Naive thymus-derived CD4-positive, alpha-beta T cell (primary cell): ENCODE results near the gene FSHB. TPM values are rescaled to one million over a fixed set of nuclear protein-coding genes. Genes with fewer than 3 reads are reported as not detected.

Experiments
- ATAC-seq: fragments of 150-1000 bp; cut with Tn5 transposase; 2 replicates; pipeline ENCODE4 v1.10.0; 2021; ENCODE audit warnings: mild to moderate bottlenecking, moderate library complexity
- CTCF ChIA-PET: fragments of 350-600 bp; sonication (Branson Sonifier 250); formaldehyde crosslinking; loops from one replicate; lab custom pipeline; 2021; ENCODE audit warnings: antibody characterized with exemption; lab: Charles Lee
- POLR2A ChIA-PET: fragments of 350-600 bp; sonication (Branson Sonifier 250); formaldehyde crosslinking; loops from one replicate; lab custom pipeline; 2021; ENCODE audit warnings: antibody characterized with exemption, inconsistent platforms; lab: Charles Lee
- DNase-seq, 9 donors: peaks; one replicate each; pipeline versions ENCODE4 v3.0.0 to v3.0.0-alpha.2; 2020 to 2022; ENCODE audit warnings: mixed read lengths in 1 of 9
- H3K27ac ChIP-seq: one replicate; pipeline ENCODE4 v1.7.0; 2013; ENCODE audit warnings: mild to moderate bottlenecking, low read depth, low read length, moderate library complexity
- H3K27me3 ChIP-seq, 2 donors: one replicate each; pipeline ENCODE4 v1.7.0; 2013; ENCODE audit warnings: low read length in 2 of 2, mild to moderate bottlenecking in 2 of 2, moderate library complexity in 2 of 2; ENCODE audit not compliant: control insufficient read depth in 2 of 2, insufficient read depth in 2 of 2
- H3K36me3 ChIP-seq, 3 experiments: 1 replicate in 2 of 3; 2 replicates in 1 of 3; pipeline ENCODE4 v1.7.0; 2013; ENCODE audit warnings: low read length in 3 of 3, mild to moderate bottlenecking in 3 of 3, moderate library complexity in 1 of 3; ENCODE audit not compliant: insufficient read depth in 3 of 3, control insufficient read depth in 2 of 3
- H3K4me1 ChIP-seq, 2 donors: one replicate each; pipeline ENCODE4 v1.7.0; 2013; ENCODE audit warnings: low read length in 2 of 2, mild to moderate bottlenecking in 2 of 2, moderate library complexity in 1 of 2; ENCODE audit not compliant: control insufficient read depth in 2 of 2, insufficient read depth in 2 of 2
- H3K4me3 ChIP-seq: 2 replicates; pipeline ENCODE4 v1.7.0; 2013; ENCODE audit warnings: mild to moderate bottlenecking, low read length
- H3K9me3 ChIP-seq, 3 experiments: 1 replicate in 2 of 3; 2 replicates in 1 of 3; pipeline ENCODE4 v1.7.0; 2013; ENCODE audit warnings: low read length in 3 of 3; ENCODE audit not compliant: control insufficient read depth in 2 of 3
- H3K27ac Mint-ChIP-seq, 9 donors: one replicate each; pipeline ENCODE4 v1.8.0; 2020 to 2022; ENCODE audit warnings: mixed read lengths in 9 of 9, mild to moderate bottlenecking in 8 of 9, moderate library complexity in 5 of 9, inconsistent platforms in 2 of 9
- H3K27me3 Mint-ChIP-seq, 5 donors: one replicate each; pipeline ENCODE4 v1.8.0; 2021 to 2022; ENCODE audit warnings: mixed read lengths in 5 of 5, mild to moderate bottlenecking in 1 of 5
- H3K36me3 Mint-ChIP-seq, 5 donors: one replicate each; pipeline ENCODE4 v1.8.0; 2020 to 2022; ENCODE audit warnings: mixed read lengths in 5 of 5, mild to moderate bottlenecking in 3 of 5, inconsistent platforms in 1 of 5
- H3K4me1 Mint-ChIP-seq, 7 donors: one replicate each; pipeline ENCODE4 v1.8.0; 2020 to 2022; ENCODE audit warnings: mixed read lengths in 7 of 7, mild to moderate bottlenecking in 3 of 7, inconsistent platforms in 1 of 7
- H3K4me3 Mint-ChIP-seq, 10 donors: one replicate each; pipeline ENCODE4 v1.8.0; 2020 to 2022; ENCODE audit warnings: mild to moderate bottlenecking in 10 of 10, mixed read lengths in 10 of 10, moderate library complexity in 6 of 10, inconsistent platforms in 2 of 10
- H3K9me3 Mint-ChIP-seq, 11 donors: one replicate each; pipeline ENCODE4 v1.8.0; 2020 to 2022; ENCODE audit warnings: mixed read lengths in 11 of 11, mild to moderate bottlenecking in 4 of 11, inconsistent platforms in 1 of 11, moderate library complexity in 1 of 11
- intact Hi-C, 2 donors: fragments of 100-400 bp; cut with micrococcal nuclease; formaldehyde crosslinking; loops; one replicate each; pipeline ENCODE4 v1.15.1; 2023
- polyA plus RNA-seq, 2 donors: library from polyadenylated mRNA; unstranded; fragments of 300-500 nt; fragmentation: Illumina TruSeq; gene quantifications; one replicate each; pipeline ENCODE4 v1.2.3, GENCODE V29; 2021
- total RNA-seq, 6 experiments: library from RNA in 5 of 6; stranded (reverse) in 5 of 6; gene quantifications; 1 replicate in 5 of 6; 2 replicates in 1 of 6; pipeline ENCODE4 v1.2.3 and lab custom pipeline; 2021 to 2026

The FSHB gene
- total and polyA plus RNA-seq, 7 experiments from 2014 or later: not detected

DNA sequence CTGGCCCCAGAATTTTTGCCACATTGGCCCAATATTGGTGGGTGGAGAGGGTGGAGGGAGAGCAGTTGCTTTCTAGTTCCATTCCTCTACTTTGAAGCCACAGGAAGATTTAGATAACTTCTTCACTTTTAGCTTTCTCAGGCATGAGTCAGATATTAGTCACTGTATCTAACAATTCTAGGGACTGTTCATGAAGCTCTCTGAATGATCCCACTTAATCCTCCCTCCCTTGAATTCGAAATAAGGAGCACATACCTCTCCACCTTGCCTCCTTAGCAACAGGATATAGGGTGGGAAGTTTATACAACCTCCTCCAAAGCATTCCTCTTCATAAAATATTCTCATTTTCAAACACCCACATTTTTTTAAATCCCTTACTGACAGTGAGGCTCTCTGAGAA lies 13.5 kb downstream of the FSHB start:
- Mint-ChIP-seq H3K9me3 (peaks cover 0 to 4% (median 0%) of the 10 kb centered on the region in 11 donors), H3K4me3 (no peak overlapping the region), H3K27ac (no peak overlapping the region), H3K27me3 (peaks cover 0 to 28% (median 16%) of the 10 kb centered on the region in 5 donors), H3K36me3 (no peaks in the 10 kb centered on the region), H3K4me1 (peaks cover 0 to 1% (median 0%) of the 10 kb centered on the region in 7 donors)
- ATAC-seq (no peak), DNase-seq (no peak)
- POLR2A ChIA-PET: no interaction called here
- Histone ChIP-seq H3K27ac (no peak overlapping the region), H3K27me3 (no peaks in the 10 kb centered on the region), H3K4me1 (no peaks in the 10 kb centered on the region), H3K4me3 (no peak overlapping the region), H3K36me3 (no peaks in the 10 kb centered on the region), H3K9me3 (no peaks in the 10 kb centered on the region)
- intact Hi-C loops: no loop called here
- CTCF ChIA-PET: no interaction called here

DNA sequence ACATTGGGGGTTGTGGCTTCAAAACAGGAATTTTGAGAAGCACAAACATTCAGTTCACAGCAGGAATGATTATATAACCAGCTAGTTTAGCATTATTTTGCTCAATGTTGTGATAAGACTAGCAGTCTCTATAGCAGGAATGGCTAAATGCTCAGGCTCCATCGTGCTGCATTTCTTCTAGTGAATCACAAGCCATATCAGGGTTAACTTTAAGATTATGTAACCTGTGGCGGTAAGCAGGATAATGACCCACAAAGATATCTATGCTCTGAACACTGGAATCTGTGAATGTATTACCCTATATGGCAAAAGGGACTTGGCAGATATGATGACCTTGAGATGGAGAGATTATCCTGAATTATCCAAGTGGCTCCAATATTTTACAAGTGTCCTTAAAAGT lies 14.8 kb downstream of the FSHB start:
- H3K27me3 ChIP-seq: no peaks in the 10 kb centered on the region
- H3K36me3 ChIP-seq: no peaks in the 10 kb centered on the region
- no peak overlapping the region for H3K27ac Mint-ChIP-seq
- no peaks in the 10 kb centered on the region for H3K36me3 Mint-ChIP-seq
- CTCF ChIA-PET: no interaction called here
- ATAC-seq (no peak), DNase-seq (no peak)
- no peaks in the 10 kb centered on the region for H3K9me3 ChIP-seq
- H3K27ac ChIP-seq: no peak overlapping the region
- POLR2A ChIA-PET: no interaction called here
- H3K4me3 ChIP-seq: no peak overlapping the region
- peaks cover 0 to 28% (median 16%) of the 10 kb centered on the region in 5 donors for H3K27me3 Mint-ChIP-seq
- H3K4me1 Mint-ChIP-seq: peaks cover 0 to 1% (median 0%) of the 10 kb centered on the region in 7 donors
- intact Hi-C loops: no loop called here
- H3K4me3 Mint-ChIP-seq: no peak overlapping the region
- peaks cover 0 to 4% (median 0%) of the 10 kb centered on the region in 11 donors for H3K9me3 Mint-ChIP-seq
- no peaks in the 10 kb centered on the region for H3K4me1 ChIP-seq

DNA sequence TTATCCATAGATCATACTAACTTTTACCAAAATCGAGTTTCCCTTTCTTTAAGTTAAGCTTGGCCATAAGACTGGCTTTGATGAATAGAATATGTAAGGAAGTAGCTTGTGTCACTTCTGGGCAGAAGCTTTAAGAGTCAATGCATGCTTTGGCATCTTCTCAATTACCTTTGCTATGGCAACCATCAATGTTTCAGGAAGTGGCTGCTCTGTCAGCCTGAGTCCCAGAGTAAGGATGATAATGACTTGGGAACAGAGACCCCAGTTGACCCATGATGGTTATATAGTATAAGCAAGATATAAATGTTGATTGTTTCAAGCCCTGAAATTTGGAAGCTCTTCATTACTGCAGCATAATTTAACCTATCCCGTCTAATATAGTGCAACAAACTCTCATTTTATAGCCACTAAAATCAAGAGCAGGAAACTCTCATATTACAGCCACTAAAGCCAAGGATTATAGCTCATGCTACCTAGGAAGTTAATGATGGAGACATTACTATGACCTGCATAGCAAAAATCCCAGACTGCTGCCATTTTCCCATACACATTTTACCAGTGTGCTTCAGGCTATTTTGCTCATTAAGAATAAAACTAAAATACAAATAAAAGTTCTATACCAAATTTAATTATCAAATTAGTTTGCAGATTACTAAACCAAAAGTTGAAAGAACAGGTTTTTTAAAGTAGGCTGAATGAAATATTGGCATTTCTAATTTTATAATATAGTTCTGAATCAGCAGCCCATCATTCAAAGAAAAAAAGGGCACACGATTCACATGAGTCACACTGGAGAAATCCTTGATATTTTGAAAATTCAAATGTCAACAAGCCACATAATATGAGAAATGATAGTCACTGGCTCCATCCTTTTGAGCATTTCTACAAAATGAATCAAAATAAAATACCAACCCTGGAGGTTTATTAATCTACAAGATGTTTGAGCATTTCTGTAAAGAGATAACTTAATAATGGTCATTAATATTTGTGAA lies 23.8 kb downstream of the FSHB start:
- no peak overlapping the region for H3K27ac Mint-ChIP-seq
- ChIA-PET POLR2A (no interaction called here), CTCF (no interaction called here)
- intact Hi-C loops: no loop called here
- peaks cover 0 to 6% (median 0%) of the 10 kb centered on the region in 7 donors for H3K4me1 Mint-ChIP-seq
- no peaks in the 10 kb centered on the region for H3K27me3 ChIP-seq
- H3K9me3 ChIP-seq: no peaks in the 10 kb centered on the region
- peaks cover 0 to 10% (median 4%) of the 10 kb centered on the region in 5 donors for H3K27me3 Mint-ChIP-seq
- no peaks in the 10 kb centered on the region for H3K4me1 ChIP-seq
- peaks cover 0 to 7% (median 1%) of the 10 kb centered on the region in 11 donors for H3K9me3 Mint-ChIP-seq
- no peak for ATAC-seq
- H3K4me3 Mint-ChIP-seq: no peak overlapping the region
- H3K36me3 ChIP-seq: no peaks in the 10 kb centered on the region
- H3K36me3 Mint-ChIP-seq: no peaks in the 10 kb centered on the region
- DNase-seq: no peak
- H3K27ac ChIP-seq: no peak overlapping the region
- H3K4me3 ChIP-seq: no peak overlapping the region

DNA sequence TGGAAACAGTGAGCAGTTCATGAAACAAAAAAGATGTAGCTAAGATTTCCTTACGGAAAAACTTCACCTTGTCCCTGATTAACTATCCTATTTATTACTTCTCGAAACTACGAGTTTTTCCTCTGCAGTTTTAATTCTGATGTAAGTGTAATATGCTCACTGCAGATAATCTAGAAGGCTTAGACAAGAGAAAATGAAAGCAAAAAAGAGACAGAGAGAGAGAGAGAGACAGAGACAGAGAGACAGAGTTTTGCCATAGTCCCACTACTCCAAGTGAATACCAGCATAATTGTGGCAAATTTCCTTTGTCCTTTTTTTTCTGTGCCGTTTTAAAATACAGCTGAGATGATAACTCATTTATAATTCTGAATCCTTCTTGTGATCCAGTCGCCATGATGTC lies 24.8 kb downstream of the FSHB start:
- no peaks in the 10 kb centered on the region for H3K4me1 ChIP-seq
- H3K27me3 ChIP-seq: no peaks in the 10 kb centered on the region
- DNase-seq (no peak), ATAC-seq (no peak)
- Mint-ChIP-seq H3K9me3 (peaks cover 0 to 7% (median 1%) of the 10 kb centered on the region in 11 donors), H3K27me3 (peaks cover 0 to 10% (median 5%) of the 10 kb centered on the region in 5 donors), H3K27ac (no peak overlapping the region), H3K36me3 (no peaks in the 10 kb centered on the region), H3K4me1 (peaks cover 0 to 6% (median 0%) of the 10 kb centered on the region in 7 donors), H3K4me3 (no peak overlapping the region)
- no peak overlapping the region for H3K4me3 ChIP-seq
- POLR2A ChIA-PET: no interaction called here
- H3K9me3 ChIP-seq: no peaks in the 10 kb centered on the region
- no peaks in the 10 kb centered on the region for H3K36me3 ChIP-seq
- CTCF ChIA-PET: no interaction called here
- no peak overlapping the region for H3K27ac ChIP-seq
- intact Hi-C loops: no loop called here

DNA sequence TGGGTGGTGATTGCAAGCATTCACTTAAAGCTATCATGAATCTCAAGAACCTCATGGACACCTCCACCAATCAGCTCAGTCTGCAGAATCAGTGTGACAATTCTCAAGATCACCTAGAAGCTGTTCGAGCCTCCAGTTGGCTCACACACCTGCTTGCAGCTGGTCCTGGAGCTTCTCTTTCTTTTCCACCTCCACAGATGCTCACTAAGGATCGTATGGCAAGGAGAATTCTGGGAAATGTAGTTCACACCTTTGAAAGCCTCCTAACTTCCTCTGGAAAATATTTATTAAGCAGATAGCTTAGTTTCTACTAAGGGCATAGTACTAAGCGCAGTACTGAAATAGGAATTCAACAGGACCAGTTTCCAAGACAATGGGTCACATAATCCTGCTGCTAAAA lies 26.2 kb downstream of the FSHB start:
- ATAC-seq: no peak
- POLR2A ChIA-PET: interaction anchor here (0.7 kb wide), 1 partner anchor 96 kb away, joined by 3 read pairs; no protein-coding TSS in a partner anchor
- Mint-ChIP-seq H3K9me3 (peaks cover 0 to 7% (median under 1%) of the 10 kb centered on the region in 11 donors), H3K27me3 (peaks cover 0 to 10% (median 5%) of the 10 kb centered on the region in 5 donors), H3K4me3 (no peak overlapping the region), H3K36me3 (no peaks in the 10 kb centered on the region), H3K27ac (no peak overlapping the region), H3K4me1 (peaks cover 0 to 6% (median 0%) of the 10 kb centered on the region in 7 donors)
- DNase-seq: no peak
- no peak overlapping the region for H3K4me3 ChIP-seq
- CTCF ChIA-PET: no interaction called here
- intact Hi-C loops: no loop called here
- no peaks in the 10 kb centered on the region for H3K9me3 ChIP-seq
- no peaks in the 10 kb centered on the region for H3K4me1 ChIP-seq
- no peak overlapping the region for H3K27ac ChIP-seq
- no peaks in the 10 kb centered on the region for H3K27me3 ChIP-seq
- no peaks in the 10 kb centered on the region for H3K36me3 ChIP-seq

DNA sequence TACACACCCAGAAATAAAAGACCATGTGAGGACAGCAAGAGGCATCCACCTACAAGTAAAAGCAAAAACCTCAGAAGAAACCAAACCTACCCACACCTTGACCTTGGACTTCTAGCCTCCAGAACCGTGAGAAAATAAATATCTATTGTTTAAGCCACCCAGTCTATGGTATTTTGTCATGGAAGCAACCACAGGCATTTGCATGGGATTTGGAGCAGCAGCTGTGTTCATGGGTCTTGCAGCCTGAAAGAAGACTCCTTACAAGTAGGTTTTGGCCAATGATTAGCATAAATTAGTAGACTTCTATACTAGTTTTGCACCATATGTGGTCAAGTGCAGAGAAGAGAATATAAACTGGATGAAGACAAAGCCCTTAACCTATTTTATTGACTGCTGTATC lies 27.9 kb downstream of the FSHB start:
- H3K36me3 Mint-ChIP-seq: no peaks in the 10 kb centered on the region
- H3K27ac Mint-ChIP-seq: no peak overlapping the region
- ChIA-PET CTCF (no interaction called here), POLR2A (no interaction called here)
- Histone ChIP-seq H3K36me3 (no peaks in the 10 kb centered on the region), H3K27ac (no peak overlapping the region), H3K4me3 (no peak overlapping the region), H3K27me3 (no peaks in the 10 kb centered on the region), H3K9me3 (no peaks in the 10 kb centered on the region), H3K4me1 (no peaks in the 10 kb centered on the region)
- H3K27me3 Mint-ChIP-seq: peaks cover 0 to 10% (median 5%) of the 10 kb centered on the region in 5 donors
- intact Hi-C loops: no loop called here
- peaks cover 0 to 7% (median 0%) of the 10 kb centered on the region in 11 donors for H3K9me3 Mint-ChIP-seq
- H3K4me1 Mint-ChIP-seq: peaks cover 0 to 6% (median 0%) of the 10 kb centered on the region in 7 donors
- DNase-seq (no peak), ATAC-seq (no peak)
- no peak overlapping the region for H3K4me3 Mint-ChIP-seq
